Pancreas (tissue), 10 donors: ENCODE data around the gene EGFR. TPM values are rescaled to one million over a fixed set of nuclear protein-coding genes. Genes with fewer than 3 reads are reported as not detected.

Experiments used
- ATAC-seq, 4 donors: fragments of 200-7000 bp; cut with Tn5 transposase; one replicate each; pipeline versions ENCODE4 v1.8.0 to v1.9.1; 2020; ENCODE audit warnings: mild to moderate bottlenecking in 4 of 4, moderate library complexity in 4 of 4
- DNase-seq, 6 donors: peaks; one replicate each; pipeline ENCODE4 v3.0.0-alpha.2; 2020
- FAIRE-seq: peaks from 2 replicates; lab custom pipeline; 2012; peaks lifted over from hg19 to GRCh38; lab: Jason Lieb, UNC
- H3K27ac ChIP-seq, 4 donors: fragments of 200-600 bp; sonication (generic); 1 replicate in 3 of 4; 2 replicates in 1 of 4; pipeline versions ENCODE4 v1.5.0 to v1.8.0; 2020
- H3K27me3 ChIP-seq, 4 donors: fragments of 200-600 bp; one replicate each; pipeline ENCODE4 v1.8.0; 2021
- H3K36me3 ChIP-seq, 3 donors: fragments of 200-600 bp; sonication (generic) in 1 of 3; one replicate each; pipeline versions ENCODE4 v1.5.0 to v1.8.0; 2020 to 2021
- H3K4me1 ChIP-seq, 3 donors: fragments of 200-600 bp; one replicate each; pipeline ENCODE4 v1.8.0; 2021
- H3K4me3 ChIP-seq, 4 donors: fragments of 200-600 bp; sonication (generic) in 2 of 4; one replicate each; pipeline versions ENCODE4 v1.5.0 to v1.8.0; 2020 to 2021
- H3K9me3 ChIP-seq, 4 donors: fragments of 200-600 bp; one replicate each; pipeline ENCODE4 v1.8.0; 2021
- WGBS, 2 donors: extraction: QIAGEN DNeasy Blood & Tissue Kit; methylation state at CpG; one replicate each; pipeline ENCODE4 v1.1.7; 2013; 5-methylcytosine and 5-hydroxymethylcytosine counted together
- intact Hi-C, 3 donors: fragments of 100-400 bp; cut with DNase I; formaldehyde crosslinking; loops; one replicate each; pipeline versions ENCODE4 v1.11.1 to v1.14.2; 2022
- polyA plus RNA-seq, 2 donors: library from polyadenylated mRNA; stranded (reverse); fragments of 200-250 nt; gene quantifications; one replicate each; pipeline ENCODE4 v1.2.3, GENCODE V29; 2013
- total RNA-seq, 6 donors: library from RNA; stranded (reverse); fragmentation: NEBNext Ultra II Directional in 4 of 6; extraction: Animal tissue kit (Norgen Biotek cat#: 25700) in 4 of 6; gene quantifications; one replicate each; pipeline versions ENCODE4 v1.2.1 to v1.2.4, GENCODE V29; 2021 to 2023
- TF ChIP-seq, protein P1 (sequence below), 4 donors: fragments of 200-600 bp; sonication (generic) in 3 of 4; IDR thresholded peaks; one replicate each; pipeline versions ENCODE4 v1.5.0 to v1.8.0; 2021; ENCODE audit warnings: antibody characterized with exemption in 4 of 4
- donor health status: healthy with polysubstance abuse.
- donor health status: DM: no; HTN: no; CAD: no; lungs with moderate emphysema.
- donor health status: DM: no; HTN: no; CAD: no.
- donor health status: control.
- donor health status: control.
- donor health status: Bipolar disorder and iron deficiency.
- donor health status: DM: yes; HTN: yes; CAD: no.
- donor health status: DM: no; HTN: no; CAD: no.
- donor health status: DM: no; HTN: no; CAD: no.
- donor health status: DM: yes; HTN: yes; CAD: no.

The EGFR gene
- total and polyA plus RNA-seq, 8 donors, result 5.5 to 38.8 (median 30.3) TPM

DNA sequence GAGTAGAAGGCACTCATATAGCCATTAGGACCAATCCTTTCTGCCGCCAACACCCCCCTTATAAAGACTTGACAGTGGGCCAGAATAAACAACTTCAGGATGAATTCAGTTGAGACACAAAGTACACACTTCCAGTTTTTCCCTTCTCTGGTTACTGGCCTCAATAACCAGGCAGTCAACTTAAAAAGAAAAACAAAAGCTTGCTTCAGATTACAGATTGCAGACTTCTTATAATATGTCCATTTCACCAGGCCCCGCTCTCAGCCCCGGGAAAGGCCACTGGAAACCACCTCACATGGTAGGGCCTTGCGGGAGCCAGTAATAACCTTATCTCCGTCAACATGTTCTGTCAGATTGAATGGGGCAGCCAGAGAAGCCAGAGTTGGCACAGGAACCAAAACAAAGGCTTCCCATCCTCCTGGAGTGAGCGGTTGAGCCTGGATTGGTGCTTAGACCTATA is 108.8 kb downstream of the EGFR start:
- DNase-seq (no peak), FAIRE-seq (no peak), ATAC-seq (peak in 3 of 4 donors; percentile 19 to 60 (median 37))
- Histone ChIP-seq H3K9me3 (no peaks in the 10 kb centered on the region), H3K36me3 (no peaks in the 10 kb centered on the region), H3K27ac (peak overlapping the region in 2 of 4 donors; percentile 34 to 57), H3K27me3 (no peaks in the 10 kb centered on the region), H3K4me3 (no peak overlapping the region), H3K4me1 (peaks cover 0 to 12% (median 8%) of the 10 kb centered on the region in 3 donors)
- TF ChIP-seq, protein P1, sequence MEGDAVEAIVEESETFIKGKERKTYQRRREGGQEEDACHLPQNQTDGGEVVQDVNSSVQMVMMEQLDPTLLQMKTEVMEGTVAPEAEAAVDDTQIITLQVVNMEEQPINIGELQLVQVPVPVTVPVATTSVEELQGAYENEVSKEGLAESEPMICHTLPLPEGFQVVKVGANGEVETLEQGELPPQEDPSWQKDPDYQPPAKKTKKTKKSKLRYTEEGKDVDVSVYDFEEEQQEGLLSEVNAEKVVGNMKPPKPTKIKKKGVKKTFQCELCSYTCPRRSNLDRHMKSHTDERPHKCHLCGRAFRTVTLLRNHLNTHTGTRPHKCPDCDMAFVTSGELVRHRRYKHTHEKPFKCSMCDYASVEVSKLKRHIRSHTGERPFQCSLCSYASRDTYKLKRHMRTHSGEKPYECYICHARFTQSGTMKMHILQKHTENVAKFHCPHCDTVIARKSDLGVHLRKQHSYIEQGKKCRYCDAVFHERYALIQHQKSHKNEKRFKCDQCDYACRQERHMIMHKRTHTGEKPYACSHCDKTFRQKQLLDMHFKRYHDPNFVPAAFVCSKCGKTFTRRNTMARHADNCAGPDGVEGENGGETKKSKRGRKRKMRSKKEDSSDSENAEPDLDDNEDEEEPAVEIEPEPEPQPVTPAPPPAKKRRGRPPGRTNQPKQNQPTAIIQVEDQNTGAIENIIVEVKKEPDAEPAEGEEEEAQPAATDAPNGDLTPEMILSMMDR (IDR thresholded peaks at IDR 0.05), result no peak
- intact Hi-C loops, result no loop called here
- WGBS, 2 donors, result 38 to 40% methylated on average over 6 of the region's 6 CpGs

DNA sequence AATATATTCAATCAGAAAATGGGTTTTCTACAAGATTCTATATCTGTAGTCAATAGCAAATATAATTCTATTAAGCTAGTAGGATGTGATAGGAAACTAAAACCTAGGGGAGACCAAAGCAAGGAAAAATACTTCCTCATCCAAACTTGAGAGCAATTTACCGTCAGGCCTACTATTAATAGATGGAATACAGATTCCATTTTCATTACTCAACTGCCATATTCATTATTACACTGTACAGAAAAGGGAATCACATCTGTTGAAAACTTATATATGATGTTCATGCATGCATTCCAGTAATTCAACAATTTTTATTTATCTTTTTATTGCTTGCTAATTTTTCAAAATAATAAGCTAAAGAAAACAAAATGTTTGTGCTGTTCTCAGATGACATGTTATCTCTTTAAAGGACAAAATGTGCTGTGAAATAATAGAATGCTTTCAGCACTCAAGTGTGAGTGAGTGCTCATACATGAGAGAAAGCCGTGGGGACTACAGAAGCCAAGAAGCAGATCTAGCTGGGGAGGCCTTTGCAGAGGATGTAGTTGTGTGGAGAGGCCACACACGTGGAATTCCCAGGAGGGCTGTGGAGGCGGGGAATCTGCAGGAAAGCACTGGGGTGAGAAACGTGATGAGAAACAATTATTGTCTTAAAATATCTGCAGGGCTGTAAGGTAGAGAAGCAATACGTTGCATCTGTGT is 110.0 kb downstream of the EGFR start:
- no peak overlapping the region for H3K4me3 ChIP-seq
- DNase-seq (no peak), FAIRE-seq (no peak), ATAC-seq (no peak)
- 67 to 71% methylated on average over 6 of the region's 6 CpGs for WGBS, 2 donors
- H3K9me3 ChIP-seq, result no peaks in the 10 kb centered on the region
- intact Hi-C loops, result no loop called here
- no peaks in the 10 kb centered on the region for H3K36me3 ChIP-seq
- no peaks in the 10 kb centered on the region for H3K27me3 ChIP-seq
- peak overlapping the region in 1 of 4 donors; percentile 57 for H3K27ac ChIP-seq
- TF ChIP-seq, protein P1 (IDR thresholded peaks at IDR 0.05), result no peak
- peaks cover 0 to 12% (median 8%) of the 10 kb centered on the region in 3 donors for H3K4me1 ChIP-seq

DNA sequence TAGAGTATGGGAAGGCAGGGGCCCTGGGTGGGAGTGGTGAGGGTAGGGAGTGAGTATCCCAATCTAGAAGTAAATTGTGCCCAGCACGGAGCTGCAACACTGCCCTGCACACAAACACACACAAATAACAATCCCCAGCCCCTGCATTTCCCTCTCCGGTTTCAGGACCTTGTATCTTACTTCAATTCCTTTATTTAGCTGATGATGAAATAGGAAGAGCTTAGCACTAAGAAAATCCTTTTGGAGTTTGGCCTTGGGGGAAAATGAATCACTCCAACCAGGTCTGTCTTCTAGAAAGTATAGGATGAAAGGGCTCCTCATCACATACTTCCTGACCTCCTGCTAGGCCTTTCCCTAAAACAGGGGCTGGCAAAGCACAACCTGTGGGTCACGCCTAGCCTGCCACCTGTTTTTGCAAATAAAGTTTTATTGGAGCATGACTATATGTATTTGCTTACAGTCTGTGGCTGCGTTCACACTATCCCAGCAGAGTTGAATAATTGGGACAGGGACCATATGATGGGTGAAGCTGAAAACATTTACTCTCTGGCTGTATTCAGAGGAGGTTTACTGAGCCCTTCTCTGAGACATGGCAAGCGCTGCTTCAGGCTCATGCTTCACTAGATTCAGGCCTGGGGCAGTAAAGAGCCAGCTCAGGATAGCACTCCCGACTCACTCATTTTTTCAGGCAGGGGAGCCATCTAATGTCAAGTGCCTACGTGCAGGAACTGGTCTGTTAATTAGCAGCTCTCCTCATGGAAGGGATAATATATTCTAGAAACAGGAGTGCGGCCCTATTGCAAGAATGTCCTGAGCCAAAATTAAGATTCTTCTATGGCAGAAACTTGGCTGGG is 111.0 kb downstream of the EGFR start:
- Histone ChIP-seq H3K27ac (peak overlapping the region in 2 of 4 donors; percentile 37 to 51), H3K9me3 (no peaks in the 10 kb centered on the region), H3K27me3 (no peaks in the 10 kb centered on the region), H3K4me3 (no peak overlapping the region), H3K36me3 (no peaks in the 10 kb centered on the region), H3K4me1 (peaks cover 0 to 12% (median 8%) of the 10 kb centered on the region in 3 donors)
- intact Hi-C loops, result no loop called here
- DNase-seq, result no peak
- no peak for FAIRE-seq
- TF ChIP-seq, protein P1 (IDR thresholded peaks at IDR 0.05), result no peak
- 78 to 79% methylated on average over 8 of the region's 8 CpGs for WGBS, 2 donors
- ATAC-seq, result peak in 2 of 4 donors; percentile 10 to 29

DNA sequence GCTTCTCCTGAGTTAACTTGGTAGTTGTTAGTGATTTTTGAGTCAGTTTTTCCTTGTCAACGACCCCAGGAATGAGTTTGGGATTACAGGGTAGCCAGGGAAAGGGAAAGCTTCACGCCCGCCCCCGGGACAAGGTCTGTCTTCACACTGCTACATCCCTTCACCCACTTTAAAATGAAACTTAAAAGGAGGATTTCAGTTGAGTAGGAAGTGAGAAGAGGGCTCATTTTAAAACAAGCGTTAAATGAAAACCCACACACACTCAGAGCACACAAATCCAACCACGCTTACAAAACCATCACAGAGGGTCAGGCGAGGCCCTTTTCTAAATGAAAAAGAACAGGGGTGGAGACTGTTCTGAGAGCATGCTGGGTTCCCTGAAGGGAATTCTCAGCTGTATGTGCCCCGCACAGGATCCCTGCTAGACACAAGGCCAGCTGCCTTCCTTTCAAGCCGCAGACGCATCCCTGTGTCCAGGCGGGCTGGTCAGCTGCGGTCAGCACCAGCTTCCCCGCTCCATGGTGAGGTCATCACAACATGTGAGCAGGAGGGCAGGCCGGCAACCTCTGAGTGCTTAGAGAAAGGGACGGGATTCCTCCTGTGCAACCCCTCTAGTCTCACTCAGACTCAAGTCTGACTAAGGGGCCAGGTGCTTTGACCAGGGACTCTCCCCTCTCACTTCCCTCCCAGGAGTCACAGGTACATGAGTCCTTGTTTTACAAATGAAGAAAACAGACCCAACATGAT is 111.8 kb downstream of the EGFR start:
- TF ChIP-seq, protein P1 (IDR thresholded peaks at IDR 0.05), result no peak
- H3K9me3 ChIP-seq, result no peaks in the 10 kb centered on the region
- no peak for FAIRE-seq
- intact Hi-C loops, result no loop called here
- peaks cover 0 to 12% (median 8%) of the 10 kb centered on the region in 3 donors for H3K4me1 ChIP-seq
- no peaks in the 10 kb centered on the region for H3K36me3 ChIP-seq
- ATAC-seq, result peak in 2 of 4 donors; percentile 5 to 8
- WGBS, 2 donors, result 75 to 78% methylated on average over 15 of the region's 15 CpGs
- H3K27me3 ChIP-seq, result no peaks in the 10 kb centered on the region
- H3K4me3 ChIP-seq, result no peak overlapping the region
- peak overlapping the region in 2 of 4 donors; percentile 37 to 51 for H3K27ac ChIP-seq
- DNase-seq, result no peak
